MM.1S (cell line): Measurements from ENCODE around the gene HYDIN.

Experiments
- DNase-seq: peaks from one replicate; pipeline ENCODE4 v3.0.0-alpha.2; 2015
- H2AFZ ChIP-seq: fragments of 300-600 bp; sonication (generic); 2 replicates; pipeline ENCODE4 v1.6.0; 2016; ENCODE audit warnings: antibody characterized with exemption, low read length
- H3F3A ChIP-seq: fragments of 300-600 bp; sonication (generic); 2 replicates; pipeline ENCODE4 v1.6.1; 2016; ENCODE audit warnings: mild to moderate bottlenecking, antibody characterized with exemption, low read length, moderate library complexity, mixed read lengths; ENCODE audit not compliant: insufficient read depth
- H3K27ac ChIP-seq: fragments of 300-600 bp; sonication (generic); 2 replicates; pipeline ENCODE4 v1.5.1; 2016; ENCODE audit warnings: mild to moderate bottlenecking, low read length
- H3K27me3 ChIP-seq: fragments of 300-600 bp; sonication (generic); replicated peaks from 2 replicates; pipeline ENCODE4 v1.6.0; 2016; ENCODE audit warnings: low read length; ENCODE audit not compliant: insufficient read depth
- H3K36me3 ChIP-seq: fragments of 300-600 bp; sonication (generic); replicated peaks from 2 replicates; pipeline ENCODE4 v1.6.1; 2016; ENCODE audit warnings: mild to moderate bottlenecking, low read length, mixed read lengths; ENCODE audit not compliant: insufficient read depth
- H3K4me1 ChIP-seq: fragments of 300-600 bp; sonication (generic); 2 replicates; pipeline ENCODE4 v1.6.1; 2016; ENCODE audit warnings: low read length, mixed read lengths
- H3K4me2 ChIP-seq: fragments of 300-600 bp; sonication (generic); 2 replicates; pipeline ENCODE4 v1.6.0; 2016; ENCODE audit warnings: low read depth, low read length
- H3K4me3 ChIP-seq: fragments of 300-600 bp; sonication (generic); 2 replicates; pipeline ENCODE4 v1.5.1; 2016; ENCODE audit warnings: low read length, mixed read lengths
- H3K79me2 ChIP-seq: fragments of 300-600 bp; sonication (generic); 2 replicates; pipeline ENCODE4 v1.6.1; 2016; ENCODE audit warnings: mixed run types, low read length, mixed read lengths
- H3K9ac ChIP-seq: fragments of 300-600 bp; sonication (generic); 2 replicates; pipeline ENCODE4 v1.6.1; 2016; ENCODE audit warnings: low read length, mixed read lengths
- H3K9me2 ChIP-seq: fragments of 300-600 bp; sonication (generic); replicated peaks from 2 replicates; pipeline ENCODE4 v1.6.1; 2016; ENCODE audit warnings: mild to moderate bottlenecking, low read length, mixed read lengths; ENCODE audit not compliant: insufficient read depth
- H3K9me3 ChIP-seq: fragments of 300-600 bp; sonication (generic); replicated peaks from 2 replicates; pipeline ENCODE4 v1.6.1; 2016; ENCODE audit warnings: mild to moderate bottlenecking, low read length, mixed read lengths; ENCODE audit not compliant: insufficient read depth
- H4K20me1 ChIP-seq: fragments of 300-600 bp; sonication (generic); 2 replicates; pipeline ENCODE4 v1.6.1; 2016; ENCODE audit warnings: mild to moderate bottlenecking, low read length, moderate library complexity, mixed read lengths; ENCODE audit not compliant: insufficient read depth
- EZH2 ChIP-seq: fragments of 300-600 bp; sonication (generic); optimal IDR thresholded peaks from 2 replicates; pipeline ENCODE3; 2017; ENCODE audit warnings: low read depth, mild to moderate bottlenecking, antibody characterized with exemption, low read length, mixed read lengths
- EZH2phosphoT487 ChIP-seq: fragments of 300-600 bp; sonication (generic); IDR thresholded peaks from 2 replicates; pipeline ENCODE4 v1.6.1; 2018; ENCODE audit warnings: antibody characterized with exemption, low read length
- TF ChIP-seq, protein P1 (sequence below): fragments of 300-600 bp; sonication (generic); IDR thresholded peaks from 2 replicates; pipeline ENCODE4 v1.5.1; 2016; ENCODE audit warnings: antibody characterized with exemption, low read length, mixed read lengths

Gene HYDIN

DNA sequence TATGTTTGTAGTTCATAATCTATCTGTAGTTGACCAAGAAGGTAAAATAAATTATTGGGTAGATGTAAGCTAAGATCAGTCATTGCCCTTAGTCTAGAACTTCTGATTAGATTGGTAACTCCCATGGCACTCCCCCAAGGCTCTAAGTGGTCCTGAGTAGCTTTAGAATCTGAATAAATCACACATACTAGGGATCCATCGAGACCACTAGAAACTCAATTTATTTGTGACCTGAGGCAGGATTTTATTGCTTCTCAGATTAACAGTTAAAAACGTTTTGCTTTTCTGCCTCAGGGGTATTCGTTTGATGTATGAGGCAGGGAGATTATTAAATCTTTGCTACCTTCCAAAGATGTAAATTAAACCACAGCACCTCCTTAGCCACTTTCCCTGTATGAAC lies 33.8 kb upstream of the HYDIN start:
- no peaks in the 10 kb centered on the region for H3K27me3 ChIP-seq
- no peaks in the 10 kb centered on the region for H3K79me2 ChIP-seq
- TF ChIP-seq, protein P1, sequence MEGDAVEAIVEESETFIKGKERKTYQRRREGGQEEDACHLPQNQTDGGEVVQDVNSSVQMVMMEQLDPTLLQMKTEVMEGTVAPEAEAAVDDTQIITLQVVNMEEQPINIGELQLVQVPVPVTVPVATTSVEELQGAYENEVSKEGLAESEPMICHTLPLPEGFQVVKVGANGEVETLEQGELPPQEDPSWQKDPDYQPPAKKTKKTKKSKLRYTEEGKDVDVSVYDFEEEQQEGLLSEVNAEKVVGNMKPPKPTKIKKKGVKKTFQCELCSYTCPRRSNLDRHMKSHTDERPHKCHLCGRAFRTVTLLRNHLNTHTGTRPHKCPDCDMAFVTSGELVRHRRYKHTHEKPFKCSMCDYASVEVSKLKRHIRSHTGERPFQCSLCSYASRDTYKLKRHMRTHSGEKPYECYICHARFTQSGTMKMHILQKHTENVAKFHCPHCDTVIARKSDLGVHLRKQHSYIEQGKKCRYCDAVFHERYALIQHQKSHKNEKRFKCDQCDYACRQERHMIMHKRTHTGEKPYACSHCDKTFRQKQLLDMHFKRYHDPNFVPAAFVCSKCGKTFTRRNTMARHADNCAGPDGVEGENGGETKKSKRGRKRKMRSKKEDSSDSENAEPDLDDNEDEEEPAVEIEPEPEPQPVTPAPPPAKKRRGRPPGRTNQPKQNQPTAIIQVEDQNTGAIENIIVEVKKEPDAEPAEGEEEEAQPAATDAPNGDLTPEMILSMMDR = no peak
- TF ChIP-seq EZH2 = no peak
- TF ChIP-seq EZH2phosphoT487 = no peak
- H3K4me1 ChIP-seq = no peaks in the 10 kb centered on the region
- no peaks in the 10 kb centered on the region for H3K9me3 ChIP-seq
- H3K4me3 ChIP-seq = no peak overlapping the region
- H3K4me2 ChIP-seq = no peak overlapping the region
- DNase-seq = no peak
- no peak overlapping the region for H3K9ac ChIP-seq
- H3K36me3 ChIP-seq = no peaks in the 10 kb centered on the region
- no peaks in the 10 kb centered on the region for H3F3A ChIP-seq
- no peaks in the 10 kb centered on the region for H4K20me1 ChIP-seq
- no peak overlapping the region for H2AFZ ChIP-seq
- no peak overlapping the region for H3K27ac ChIP-seq
- H3K9me2 ChIP-seq = no peaks in the 10 kb centered on the region

DNA sequence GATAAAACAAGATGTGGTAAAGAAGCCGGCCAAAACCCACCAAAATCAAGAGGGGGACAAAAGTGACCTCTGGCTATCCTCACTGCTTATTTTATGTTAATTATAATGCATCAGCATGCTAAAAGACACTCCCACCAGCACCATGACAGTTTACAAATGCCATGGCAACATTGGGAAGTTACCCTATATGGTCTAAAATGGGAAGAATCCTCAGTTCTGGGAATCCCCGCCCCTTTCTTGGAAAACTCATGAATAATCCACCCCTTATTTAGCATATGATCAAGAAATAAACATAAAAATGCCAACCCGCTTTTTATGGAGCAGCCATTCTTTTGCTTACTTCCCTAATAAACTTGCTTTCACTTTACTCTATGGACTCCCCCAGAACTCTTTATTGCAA lies 33.1 kb upstream of the HYDIN start:
- H3K4me3 ChIP-seq = no peak overlapping the region
- H3F3A ChIP-seq = no peaks in the 10 kb centered on the region
- no peak overlapping the region for H3K4me2 ChIP-seq
- no peaks in the 10 kb centered on the region for H3K36me3 ChIP-seq
- no peak for DNase-seq
- no peaks in the 10 kb centered on the region for H3K9me3 ChIP-seq
- no peaks in the 10 kb centered on the region for H3K79me2 ChIP-seq
- H2AFZ ChIP-seq = no peak overlapping the region
- no peaks in the 10 kb centered on the region for H4K20me1 ChIP-seq
- H3K9ac ChIP-seq = no peak overlapping the region
- no peaks in the 10 kb centered on the region for H3K4me1 ChIP-seq
- TF ChIP-seq EZH2phosphoT487 (no peak), EZH2 (no peak)
- TF ChIP-seq, protein P1 = no peak
- H3K9me2 ChIP-seq = no peaks in the 10 kb centered on the region
- no peak overlapping the region for H3K27ac ChIP-seq
- H3K27me3 ChIP-seq = no peaks in the 10 kb centered on the region

DNA sequence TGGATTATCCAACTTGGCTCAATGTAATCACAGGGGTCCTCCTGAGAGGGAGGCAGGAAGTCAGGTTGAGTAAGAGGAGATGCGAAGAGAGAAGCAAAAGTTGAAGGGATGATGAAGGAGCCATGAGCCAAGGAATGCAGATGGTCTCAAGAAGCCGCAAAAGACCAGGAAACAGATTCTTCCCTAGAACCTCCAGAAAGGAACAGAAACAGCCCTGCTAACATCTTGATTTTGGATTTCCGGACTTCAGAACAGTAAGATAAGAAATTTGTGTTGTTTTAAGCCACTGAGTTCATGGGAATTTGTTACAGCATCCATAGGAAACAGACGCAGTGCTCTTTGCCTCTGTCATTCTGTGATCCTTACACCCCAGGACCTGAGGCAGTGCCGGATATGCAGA lies 31.9 kb upstream of the HYDIN start:
- no peaks in the 10 kb centered on the region for H3K9me3 ChIP-seq
- TF ChIP-seq, protein P1 = no peak
- no peak for TF ChIP-seq EZH2
- no peak for TF ChIP-seq EZH2phosphoT487
- H3K4me3 ChIP-seq = no peak overlapping the region
- no peak overlapping the region for H3K9ac ChIP-seq
- DNase-seq = no peak
- H3K79me2 ChIP-seq = no peaks in the 10 kb centered on the region
- no peaks in the 10 kb centered on the region for H3K27me3 ChIP-seq
- no peak overlapping the region for H3K27ac ChIP-seq
- H2AFZ ChIP-seq = no peak overlapping the region
- H3K4me1 ChIP-seq = no peaks in the 10 kb centered on the region
- no peaks in the 10 kb centered on the region for H3F3A ChIP-seq
- H3K4me2 ChIP-seq = no peak overlapping the region
- no peaks in the 10 kb centered on the region for H4K20me1 ChIP-seq
- H3K9me2 ChIP-seq = no peaks in the 10 kb centered on the region
- no peaks in the 10 kb centered on the region for H3K36me3 ChIP-seq

GRCh38 chr16:71260995-71261394 lies 30.5 kb upstream of the HYDIN start:
- no peak overlapping the region for H3K9ac ChIP-seq
- no peak overlapping the region for H2AFZ ChIP-seq
- H3K36me3 ChIP-seq = no peaks in the 10 kb centered on the region
- H3K9me3 ChIP-seq = no peaks in the 10 kb centered on the region
- TF ChIP-seq, protein P1 = no peak
- no peak for TF ChIP-seq EZH2phosphoT487
- TF ChIP-seq EZH2 = no peak
- no peaks in the 10 kb centered on the region for H3K9me2 ChIP-seq
- no peaks in the 10 kb centered on the region for H3K27me3 ChIP-seq
- DNase-seq = no peak
- no peaks in the 10 kb centered on the region for H3K4me1 ChIP-seq
- H3K79me2 ChIP-seq = no peaks in the 10 kb centered on the region
- H3K4me3 ChIP-seq = no peak overlapping the region
- no peak overlapping the region for H3K27ac ChIP-seq
- H3K4me2 ChIP-seq = no peak overlapping the region
- H3F3A ChIP-seq = no peaks in the 10 kb centered on the region
- H4K20me1 ChIP-seq = no peaks in the 10 kb centered on the region
